HCT116 (cell line): Measurements from ENCODE around the gene LAMP1. TPM values are rescaled to one million over a fixed set of nuclear protein-coding genes. Genes with fewer than 3 reads are reported as not detected.

ENCODE experiments used
- ATAC-seq: fragments of 200-7000 bp; cut with Tn5 transposase; 2 replicates; pipeline ENCODE4 v1.9.1; 2020; ENCODE audit warnings: mild to moderate bottlenecking, moderate library complexity
- BruUV-seq: library from RNA; stranded (reverse); fragments of 400-500 nt; replicated peaks from 2 replicates; lab custom pipeline; 2021; lab: Mats Ljungman, UMichigan
- CTCF ChIA-PET: fragments of 300-600 bp; sonication (Branson Sonifier 250); formaldehyde crosslinking; loops from one replicate; lab custom pipeline; 2021; ENCODE audit warnings: antibody characterized with exemption; lab: Charles Lee
- POLR2A ChIA-PET: fragments of 300-600, 350-600 bp; sonication (Branson Sonifier 250); formaldehyde crosslinking; loops from one replicate; lab custom pipeline; 2021; ENCODE audit warnings: antibody characterized with exemption; lab: Charles Lee
- RAD21 ChIA-PET, 2 experiments: fragments of 300-600 bp; sonication (Branson Sonifier 250); formaldehyde crosslinking; loops; one replicate each; lab custom pipeline; 2023; ENCODE audit warnings: low total read pairs in 2 of 2; ENCODE audit not compliant: uncharacterized antibody in 2 of 2, unreplicated experiment in 2 of 2, low non-redundant PET in 1 of 2; lab: Charles Lee
- DNase-seq: peaks from one replicate; pipeline ENCODE4 v3.0.0-alpha.2; 2010; ENCODE audit warnings: low read depth, low spot score
- H2AFZ ChIP-seq: fragments of 200-600 bp; shearing (Covaris generic), sonication (generic); 2 replicates; pipeline ENCODE4 v1.6.1; 2017; ENCODE audit warnings: low read depth, mixed run types, mixed read lengths, antibody characterized with exemption, low read length; ENCODE audit not compliant: poor library complexity, severe bottlenecking
- H3K27ac ChIP-seq: 2 replicates; pipeline ENCODE4 v1.5.1; 2012; ENCODE audit warnings: low read depth, low read length
- H3K27me3 ChIP-seq: fragments of 200-600 bp; sonication (generic); 2 replicates; pipeline ENCODE4 v1.6.1; 2016; ENCODE audit warnings: mixed run types, low read length, mixed read lengths; ENCODE audit not compliant: insufficient read depth
- H3K36me3 ChIP-seq, 2 experiments: fragments of 200-500 bp in 1 of 2; fragments of 200-600 bp in 1 of 2; sonication (Bioruptor generic) in 1 of 2; sonication (generic) in 1 of 2; 2 replicates each; pipeline versions ENCODE4 v1.5.1 to v1.6.1; 2014 to 2016; ENCODE audit warnings: low read length in 2 of 2, inconsistent platforms in 1 of 2, mixed read lengths in 1 of 2, mixed run types in 1 of 2; ENCODE audit not compliant: insufficient read depth in 2 of 2, control insufficient read depth in 1 of 2
- H3K4me1 ChIP-seq, 2 experiments: fragments of 200-600 bp in 1 of 2; sonication (generic) in 1 of 2; 2 replicates each; pipeline versions ENCODE4 v1.5.1 to v1.6.1; 2012 to 2017; ENCODE audit warnings: low read length in 2 of 2, inconsistent platforms in 1 of 2, mild to moderate bottlenecking in 1 of 2, mixed read lengths in 1 of 2, mixed run types in 1 of 2, moderate library complexity in 1 of 2; ENCODE audit not compliant: insufficient read depth in 2 of 2, control insufficient read depth in 1 of 2
- H3K4me2 ChIP-seq: fragments of 200-600 bp; sonication (generic); 2 replicates; pipeline ENCODE4 v1.6.1; 2017; ENCODE audit warnings: mixed run types, low read length, mixed read lengths
- H3K4me3 ChIP-seq, 2 experiments: fragments of 200-600 bp in 1 of 2; sonication (generic) in 1 of 2; replicated peaks in 1 of 2; 2 replicates each; pipeline ENCODE4 v1.5.1; 2011 to 2016; ENCODE audit warnings: low read length in 2 of 2, control low read depth in 1 of 2, low read depth in 1 of 2, mild to moderate bottlenecking in 1 of 2, mixed read lengths in 1 of 2, mixed run types in 1 of 2
- H3K79me2 ChIP-seq: fragments of 200-600 bp; sonication (generic); 2 replicates; pipeline ENCODE4 v1.6.1; 2017; ENCODE audit warnings: mild to moderate bottlenecking, mixed run types, low read length, moderate library complexity, mixed read lengths; ENCODE audit not compliant: insufficient read depth
- H3K9ac ChIP-seq: fragments of 200-600 bp; sonication (generic); 2 replicates; pipeline ENCODE4 v1.6.1; 2016; ENCODE audit warnings: low read length, mixed read lengths
- H3K9me2 ChIP-seq: fragments of 200-600 bp; sonication (generic), shearing (Covaris generic); 2 replicates; pipeline ENCODE4 v1.6.1; 2017; ENCODE audit warnings: mixed run types, mild to moderate bottlenecking, moderate library complexity; ENCODE audit not compliant: insufficient read depth
- H3K9me3 ChIP-seq, 2 experiments: fragments of 200-500 bp in 1 of 2; fragments of 200-600 bp in 1 of 2; sonication (Bioruptor generic) in 1 of 2; sonication (generic) in 1 of 2; 2 replicates each; pipeline ENCODE4 v1.6.1; 2014 to 2017; ENCODE audit warnings: low read length in 2 of 2, mixed read lengths in 2 of 2, inconsistent platforms in 1 of 2, low read depth in 1 of 2, mild to moderate bottlenecking in 1 of 2, mixed run types in 1 of 2, moderate library complexity in 1 of 2; ENCODE audit not compliant: control insufficient read depth in 1 of 2, insufficient read depth in 1 of 2
- H4K20me1 ChIP-seq: fragments of 200-600 bp; sonication (generic), shearing (Covaris generic); 2 replicates; pipeline ENCODE4 v1.6.1; 2017; ENCODE audit warnings: mixed run types, mild to moderate bottlenecking, moderate library complexity; ENCODE audit not compliant: insufficient read depth
- CBX3 ChIP-seq: IDR thresholded peaks from 2 replicates; pipeline ENCODE4 v1.6.1; 2012; ENCODE audit warnings: low read depth
- CEBPB ChIP-seq: IDR thresholded peaks from 2 replicates; pipeline ENCODE4 v1.6.1; 2012; ENCODE audit warnings: low read depth
- EZH2 ChIP-seq: fragments of 200-600 bp; sonication (generic); IDR thresholded peaks from 2 replicates; pipeline ENCODE4 v1.6.1; 2017; ENCODE audit warnings: antibody characterized with exemption, mixed run types
- POLR2A ChIP-seq: IDR thresholded peaks from 2 replicates; pipeline ENCODE4 v1.7.0; 2011; ENCODE audit warnings: borderline replicate concordance; ENCODE audit not compliant: insufficient read depth, insufficient read length; ENCODE audit errors: extremely low read depth
- POLR2AphosphoS5 ChIP-seq: IDR thresholded peaks from 2 replicates; pipeline ENCODE4 v1.6.1; 2011; ENCODE audit warnings: mild to moderate bottlenecking, low read depth, low read length, moderate library complexity
- SP1 ChIP-seq: IDR thresholded peaks from 2 replicates; pipeline ENCODE4 v1.6.1; 2012; ENCODE audit warnings: low read depth
- SRF ChIP-seq: IDR thresholded peaks from 2 replicates; pipeline ENCODE4 v1.6.1; 2012; ENCODE audit warnings: low read depth
- YY1 ChIP-seq: IDR thresholded peaks from 2 replicates; pipeline ENCODE4 v1.6.1; 2011; ENCODE audit warnings: low read length, low read depth, moderate library complexity, mild to moderate bottlenecking; ENCODE audit not compliant: insufficient replicate concordance; ENCODE audit errors: extremely low read depth
- ZNF274 ChIP-seq: fragments of 200-500 bp; sonication (Bioruptor generic); IDR thresholded peaks from 2 replicates; pipeline ENCODE4 v1.6.1; 2014; ENCODE audit warnings: mild to moderate bottlenecking, low read depth, low read length, inconsistent platforms
- intact Hi-C: fragments of 100-400 bp; cut with micrococcal nuclease; formaldehyde crosslinking; loops from 2 replicates; pipeline ENCODE4 v1.10.0; 2022
- total RNA-seq: library from RNA; stranded (reverse); gene quantifications from one replicate; pipeline ENCODE4 v1.2.1, GENCODE V29; 2021; ENCODE audit not compliant: unreplicated experiment
- TF ChIP-seq, protein P1 (sequence below): IDR thresholded peaks from 2 replicates; pipeline ENCODE4 v1.6.1; 2012; ENCODE audit warnings: low read depth
- TF ChIP-seq, protein P2 (sequence below): IDR thresholded peaks from 2 replicates; pipeline ENCODE4 v1.6.1; 2012

LAMP1 gene
- total RNA-seq, 1 experiment from 2014 or later: 158 TPM

GRCh38 chr13:113350065-113350937, 53.3 kb downstream of the LAMP1 start:
- Histone ChIP-seq H4K20me1 (no peaks in the 10 kb centered on the region), H3K27ac (no peak overlapping the region; the same call in 1 of the 2 replicates), H3K79me2 (no peaks in the 10 kb centered on the region), H3K36me3 (peaks cover 7 to 14% of the 10 kb centered on the region in 2 experiments; a peak in 3 of 4 replicates), H3K27me3 (no peaks in the 10 kb centered on the region), H2AFZ (no peak overlapping the region), H3K9me2 (no peaks in the 10 kb centered on the region), H3K4me1 (no peaks in the 10 kb centered on the region), H3K4me2 (no peak overlapping the region), H3K9ac (no peak overlapping the region), H3K4me3 (no peak overlapping the region), H3K9me3 (no peaks in the 10 kb centered on the region; a peak in 1 of 4 replicates)
- ChIA-PET CTCF (no interaction called here), RAD21 (no interaction called here), POLR2A (no interaction called here)
- DNase-seq (no peak), ATAC-seq (peak; percentile 69)
- intact Hi-C loops: no loop called here
- TF ChIP-seq POLR2A (no peak), EZH2 (no peak), SP1 (no peak), ZNF274 (no peak), CBX3 (no peak), CEBPB (no peak), SRF (no peak), POLR2AphosphoS5 (no peak), YY1 (no peak)
- TF ChIP-seq, protein P1, sequence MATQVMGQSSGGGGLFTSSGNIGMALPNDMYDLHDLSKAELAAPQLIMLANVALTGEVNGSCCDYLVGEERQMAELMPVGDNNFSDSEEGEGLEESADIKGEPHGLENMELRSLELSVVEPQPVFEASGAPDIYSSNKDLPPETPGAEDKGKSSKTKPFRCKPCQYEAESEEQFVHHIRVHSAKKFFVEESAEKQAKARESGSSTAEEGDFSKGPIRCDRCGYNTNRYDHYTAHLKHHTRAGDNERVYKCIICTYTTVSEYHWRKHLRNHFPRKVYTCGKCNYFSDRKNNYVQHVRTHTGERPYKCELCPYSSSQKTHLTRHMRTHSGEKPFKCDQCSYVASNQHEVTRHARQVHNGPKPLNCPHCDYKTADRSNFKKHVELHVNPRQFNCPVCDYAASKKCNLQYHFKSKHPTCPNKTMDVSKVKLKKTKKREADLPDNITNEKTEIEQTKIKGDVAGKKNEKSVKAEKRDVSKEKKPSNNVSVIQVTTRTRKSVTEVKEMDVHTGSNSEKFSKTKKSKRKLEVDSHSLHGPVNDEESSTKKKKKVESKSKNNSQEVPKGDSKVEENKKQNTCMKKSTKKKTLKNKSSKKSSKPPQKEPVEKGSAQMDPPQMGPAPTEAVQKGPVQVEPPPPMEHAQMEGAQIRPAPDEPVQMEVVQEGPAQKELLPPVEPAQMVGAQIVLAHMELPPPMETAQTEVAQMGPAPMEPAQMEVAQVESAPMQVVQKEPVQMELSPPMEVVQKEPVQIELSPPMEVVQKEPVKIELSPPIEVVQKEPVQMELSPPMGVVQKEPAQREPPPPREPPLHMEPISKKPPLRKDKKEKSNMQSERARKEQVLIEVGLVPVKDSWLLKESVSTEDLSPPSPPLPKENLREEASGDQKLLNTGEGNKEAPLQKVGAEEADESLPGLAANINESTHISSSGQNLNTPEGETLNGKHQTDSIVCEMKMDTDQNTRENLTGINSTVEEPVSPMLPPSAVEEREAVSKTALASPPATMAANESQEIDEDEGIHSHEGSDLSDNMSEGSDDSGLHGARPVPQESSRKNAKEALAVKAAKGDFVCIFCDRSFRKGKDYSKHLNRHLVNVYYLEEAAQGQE: no peak
- TF ChIP-seq, protein P2, sequence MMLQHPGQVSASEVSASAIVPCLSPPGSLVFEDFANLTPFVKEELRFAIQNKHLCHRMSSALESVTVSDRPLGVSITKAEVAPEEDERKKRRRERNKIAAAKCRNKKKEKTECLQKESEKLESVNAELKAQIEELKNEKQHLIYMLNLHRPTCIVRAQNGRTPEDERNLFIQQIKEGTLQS: no peak
- BruUV-seq: no TSS peak
